GM19025 (cell line): ENCODE measurements around the gene CLASP1.
"Not testable (repeated sequence)": the region's sequence is repeated elsewhere in the genome, so short reads cannot be mapped to it uniquely, and the experiment has no call there.

Experiments used
- ATAC-seq: cut with Tn5 transposase; IDR thresholded peaks from one replicate; pipeline ENCODE4 v1.9.1; 2021; ENCODE audit warnings: mild to moderate bottlenecking, low read depth, moderate library complexity; ENCODE audit not compliant: unreplicated experiment

The CLASP1 gene

GRCh38 chr2:121438290-121438689 is 211.0 kb downstream of the CLASP1 start:
- not testable (repeated sequence) for ATAC-seq

GRCh38 chr2:121436918-121437317 is 212.3 kb downstream of the CLASP1 start:
- ATAC-seq, result no peak

- ATAC-seq, result no peak
Measured at GRCh38 chr2:121435790-121436189, 213.5 kb downstream of the CLASP1 start.

- no peak for ATAC-seq
Measured at GRCh38 chr2:121431214-121431613, 218.0 kb downstream of the CLASP1 start.

- ATAC-seq, result no peak
Measured at GRCh38 chr2:121429927-121430520, 219.2 kb downstream of the CLASP1 start.

- ATAC-seq, result no peak
Measured at GRCh38 chr2:121429119-121429903, 220.0 kb downstream of the CLASP1 start.

GRCh38 chr2:121427187-121427689 is 222.0 kb downstream of the CLASP1 start:
- ATAC-seq, result no peak

GRCh38 chr2:121420486-121420885 is 228.8 kb downstream of the CLASP1 start:
- ATAC-seq, result no peak

- ATAC-seq, result no peak
Measured at GRCh38 chr2:121419081-121419699, 230.1 kb downstream of the CLASP1 start.

- no peak for ATAC-seq
Measured at GRCh38 chr2:121418494-121419058, 230.7 kb downstream of the CLASP1 start.

- no peak for ATAC-seq
Measured at GRCh38 chr2:121417826-121418225, 231.4 kb downstream of the CLASP1 start.

- ATAC-seq, result no peak
Measured at GRCh38 chr2:121415727-121416126, 233.5 kb downstream of the CLASP1 start.

GRCh38 chr2:121412349-121412748 is 236.9 kb downstream of the CLASP1 start:
- no peak for ATAC-seq

GRCh38 chr2:121409966-121410365 is 239.3 kb downstream of the CLASP1 start:
- ATAC-seq, result no peak

GRCh38 chr2:121409388-121409787 is 239.9 kb downstream of the CLASP1 start:
- no peak for ATAC-seq

GRCh38 chr2:121408641-121409040 is 240.6 kb downstream of the CLASP1 start:
- no peak for ATAC-seq

- ATAC-seq, result no peak
Measured at GRCh38 chr2:121405233-121405632, 244.0 kb downstream of the CLASP1 start.

- no peak for ATAC-seq
Measured at GRCh38 chr2:121400201-121400600, 249.1 kb downstream of the CLASP1 start.

GRCh38 chr2:121398853-121399252 is 250.4 kb downstream of the CLASP1 start:
- ATAC-seq, result no peak

GRCh38 chr2:121390082-121390692 is 259.1 kb downstream of the CLASP1 start:
- ATAC-seq, result no peak

- no peak for ATAC-seq
Measured at GRCh38 chr2:121388371-121388770, 260.9 kb downstream of the CLASP1 start.
